Vagina (tissue), 2 donors: ENCODE results near the gene C14orf39.

Experiments used
- CTCF ChIP-seq, 3 experiments: fragments of 450-650 bp in 2 of 3; fragments of 200-600 bp in 1 of 3; sonication (generic) in 1 of 3; IDR thresholded peaks; one replicate each; pipeline ENCODE4 v1.5.1; 2017 to 2019; ENCODE audit warnings: antibody characterized with exemption in 3 of 3, mild to moderate bottlenecking in 2 of 3, moderate library complexity in 2 of 3
- POLR2A ChIP-seq, 2 donors: fragments of 450-650 bp; IDR thresholded peaks; one replicate each; pipeline ENCODE4 v1.6.1; 2017; ENCODE audit warnings: antibody characterized with exemption in 2 of 2, mild to moderate bottlenecking in 2 of 2, moderate library complexity in 2 of 2

GRCh38 chr14:60510951-60511599, 25.2 kb upstream of the C14orf39 start:
- TF ChIP-seq POLR2A (IDR thresholded peaks at IDR 0.05) (no peak), CTCF (IDR thresholded peaks at IDR 0.05) (no peak)
